Measurements from ENCODE around the gene PMF1.
"Not testable (repeated sequence)": the region's sequence is repeated elsewhere in the genome, so short reads cannot be mapped to it uniquely, and the experiment has no call there.

- TF ChIP-seq GLIS3, CSDC2, ZC3H10, ZNF70, ZFP30 (CRISPR knock-in tag; IDR thresholded peaks at IDR 0.05): not testable (repeated sequence)
- TF ChIP-seq, protein P1, sequence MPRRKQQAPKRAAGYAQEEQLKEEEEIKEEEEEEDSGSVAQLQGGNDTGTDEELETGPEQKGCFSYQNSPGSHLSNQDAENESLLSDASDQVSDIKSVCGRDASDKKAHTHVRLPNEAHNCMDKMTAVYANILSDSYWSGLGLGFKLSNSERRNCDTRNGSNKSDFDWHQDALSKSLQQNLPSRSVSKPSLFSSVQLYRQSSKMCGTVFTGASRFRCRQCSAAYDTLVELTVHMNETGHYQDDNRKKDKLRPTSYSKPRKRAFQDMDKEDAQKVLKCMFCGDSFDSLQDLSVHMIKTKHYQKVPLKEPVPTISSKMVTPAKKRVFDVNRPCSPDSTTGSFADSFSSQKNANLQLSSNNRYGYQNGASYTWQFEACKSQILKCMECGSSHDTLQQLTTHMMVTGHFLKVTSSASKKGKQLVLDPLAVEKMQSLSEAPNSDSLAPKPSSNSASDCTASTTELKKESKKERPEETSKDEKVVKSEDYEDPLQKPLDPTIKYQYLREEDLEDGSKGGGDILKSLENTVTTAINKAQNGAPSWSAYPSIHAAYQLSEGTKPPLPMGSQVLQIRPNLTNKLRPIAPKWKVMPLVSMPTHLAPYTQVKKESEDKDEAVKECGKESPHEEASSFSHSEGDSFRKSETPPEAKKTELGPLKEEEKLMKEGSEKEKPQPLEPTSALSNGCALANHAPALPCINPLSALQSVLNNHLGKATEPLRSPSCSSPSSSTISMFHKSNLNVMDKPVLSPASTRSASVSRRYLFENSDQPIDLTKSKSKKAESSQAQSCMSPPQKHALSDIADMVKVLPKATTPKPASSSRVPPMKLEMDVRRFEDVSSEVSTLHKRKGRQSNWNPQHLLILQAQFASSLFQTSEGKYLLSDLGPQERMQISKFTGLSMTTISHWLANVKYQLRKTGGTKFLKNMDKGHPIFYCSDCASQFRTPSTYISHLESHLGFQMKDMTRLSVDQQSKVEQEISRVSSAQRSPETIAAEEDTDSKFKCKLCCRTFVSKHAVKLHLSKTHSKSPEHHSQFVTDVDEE (CRISPR knock-in tag; IDR thresholded peaks at IDR 0.05), result not testable (repeated sequence)
- TF ChIP-seq, protein P2, sequence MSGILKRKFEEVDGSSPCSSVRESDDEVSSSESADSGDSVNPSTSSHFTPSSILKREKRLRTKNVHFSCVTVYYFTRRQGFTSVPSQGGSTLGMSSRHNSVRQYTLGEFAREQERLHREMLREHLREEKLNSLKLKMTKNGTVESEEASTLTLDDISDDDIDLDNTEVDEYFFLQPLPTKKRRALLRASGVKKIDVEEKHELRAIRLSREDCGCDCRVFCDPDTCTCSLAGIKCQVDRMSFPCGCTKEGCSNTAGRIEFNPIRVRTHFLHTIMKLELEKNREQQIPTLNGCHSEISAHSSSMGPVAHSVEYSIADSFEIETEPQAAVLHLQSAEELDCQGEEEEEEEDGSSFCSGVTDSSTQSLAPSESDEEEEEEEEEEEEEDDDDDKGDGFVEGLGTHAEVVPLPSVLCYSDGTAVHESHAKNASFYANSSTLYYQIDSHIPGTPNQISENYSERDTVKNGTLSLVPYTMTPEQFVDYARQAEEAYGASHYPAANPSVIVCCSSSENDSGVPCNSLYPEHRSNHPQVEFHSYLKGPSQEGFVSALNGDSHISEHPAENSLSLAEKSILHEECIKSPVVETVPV (CRISPR knock-in tag; IDR thresholded peaks at IDR 0.05), result not testable (repeated sequence)
Measured at GRCh38 chr1:156182010-156182779, 30.6 kb upstream of the PMF1 start.

Measured in SK-N-SH treated with all-trans-retinoic acid at 6 μM for 48 hours (cell line).